ENCODE data around the gene CUL3.
"Not testable (repeated sequence)": the region's sequence is repeated elsewhere in the genome, so short reads cannot be mapped to it uniquely, and the experiment has no call there.

CUL3 gene

DNA sequence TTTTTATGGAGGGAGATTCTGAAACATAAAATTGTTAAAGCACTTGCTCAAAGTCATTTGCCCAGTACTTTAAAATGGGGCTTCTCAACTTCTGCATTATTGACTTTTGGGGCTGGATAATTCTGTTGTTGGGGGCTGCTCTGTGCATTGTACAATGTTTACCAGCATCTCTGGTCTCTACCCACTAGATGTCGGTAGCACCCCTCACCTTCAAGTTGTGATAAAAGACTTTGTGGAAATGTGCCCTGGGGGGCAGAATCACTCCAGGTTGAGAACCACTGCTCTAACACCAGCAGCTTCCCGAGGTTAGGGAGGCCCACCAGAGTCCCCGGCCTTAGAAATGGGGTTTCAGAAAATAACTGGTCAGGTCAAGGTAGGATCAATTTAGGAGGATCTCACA is 26.8 kb upstream of the CUL3 start:
- no peak overlapping the region for H3K4me3 ChIP-seq (ENCODE audit: low read depth, low read length)
- 0 out of 2 replicates have a peak, but pooled peaks have one; percentile 9 for TF ChIP-seq CTCF (IDR thresholded peaks at IDR 0.05; ENCODE audit: control insufficient read depth, extremely low read depth, insufficient read depth)

DNA sequence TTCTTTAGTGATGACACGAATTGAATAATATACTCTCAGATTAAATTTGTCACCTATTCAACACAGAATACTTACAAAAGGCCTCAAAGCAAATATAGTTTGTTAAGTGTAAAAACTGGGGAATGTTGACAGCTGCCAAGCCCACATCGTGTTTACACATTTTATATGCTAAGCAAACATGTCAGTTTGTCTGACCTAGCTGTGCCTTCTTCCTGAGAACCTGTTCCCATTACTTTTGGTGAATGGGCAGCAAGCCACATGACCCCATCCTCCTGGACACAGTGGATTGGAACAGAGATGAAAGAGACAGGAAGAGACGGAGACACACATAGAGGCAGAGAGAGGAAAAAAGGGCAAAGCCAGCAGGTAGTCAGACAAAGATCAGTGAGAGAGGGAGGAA is 22.9 kb upstream of the CUL3 start:
- no peak overlapping the region for H3K4me3 ChIP-seq (ENCODE audit: low read depth, low read length)
- peak; percentile 70 for DNase-seq (ENCODE audit: low read depth)
- no peak for TF ChIP-seq CTCF (IDR thresholded peaks at IDR 0.05; ENCODE audit: control insufficient read depth, extremely low read depth, insufficient read depth)

More for the DNA sequence above, 26.8 kb upstream of the CUL3 start:
- no peak for DNase-seq (ENCODE audit: low read depth)

DNA sequence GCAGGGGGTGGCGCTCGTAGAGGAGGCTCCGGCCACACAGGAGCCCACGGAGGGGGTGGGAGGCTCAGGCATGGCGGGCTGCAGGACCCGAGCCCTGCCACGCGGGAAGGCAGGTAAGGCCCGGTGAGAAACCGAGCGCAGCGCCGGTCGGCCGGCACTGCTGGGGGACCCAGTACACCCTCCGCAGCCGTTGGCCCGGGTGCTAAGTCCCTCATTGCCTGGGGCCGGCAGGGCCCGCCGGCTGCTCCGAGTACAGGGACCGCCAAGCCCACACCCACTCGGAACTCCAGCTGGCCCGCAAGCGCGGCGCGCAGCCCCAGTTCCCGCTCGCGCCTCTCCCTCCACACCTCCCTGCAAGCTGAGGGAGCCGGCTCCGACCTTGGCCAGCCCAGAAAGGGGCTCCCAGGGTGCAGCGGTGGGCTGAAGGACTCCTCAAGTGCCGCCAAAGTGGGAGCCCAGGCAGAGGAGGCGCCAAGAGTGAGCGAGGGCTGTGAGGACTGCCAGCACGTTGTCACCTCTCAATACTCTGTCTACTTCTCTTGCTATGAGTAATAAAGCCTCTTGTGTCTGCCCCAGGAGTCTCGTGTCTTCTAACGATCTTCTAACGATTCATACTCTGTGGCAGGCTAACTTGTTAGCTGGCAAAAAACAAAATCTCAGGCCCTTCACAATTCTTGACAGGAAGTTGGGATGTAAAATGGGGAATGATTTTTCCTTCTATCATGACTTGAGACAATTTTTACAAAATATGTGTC is 18.8 kb upstream of the CUL3 start:
- not testable (repeated sequence) for H3K4me3 ChIP-seq (ENCODE audit: low read depth, low read length); DNase-seq (ENCODE audit: low read depth)

- H3K4me3 ChIP-seq (ENCODE audit: low read depth, low read length); DNase-seq (ENCODE audit: low read depth): not testable (repeated sequence)
Measured at GRCh38 chr2:224602778-224603375, 17.7 kb upstream of the CUL3 start.

GRCh38 chr2:224601923-224602322 is 16.8 kb upstream of the CUL3 start:
- no peak overlapping the region for H3K4me3 ChIP-seq (ENCODE audit: low read depth, low read length)
- no peak for DNase-seq (ENCODE audit: low read depth)
- no peak for TF ChIP-seq CTCF (IDR thresholded peaks at IDR 0.05; ENCODE audit: control insufficient read depth, extremely low read depth, insufficient read depth)

DNA sequence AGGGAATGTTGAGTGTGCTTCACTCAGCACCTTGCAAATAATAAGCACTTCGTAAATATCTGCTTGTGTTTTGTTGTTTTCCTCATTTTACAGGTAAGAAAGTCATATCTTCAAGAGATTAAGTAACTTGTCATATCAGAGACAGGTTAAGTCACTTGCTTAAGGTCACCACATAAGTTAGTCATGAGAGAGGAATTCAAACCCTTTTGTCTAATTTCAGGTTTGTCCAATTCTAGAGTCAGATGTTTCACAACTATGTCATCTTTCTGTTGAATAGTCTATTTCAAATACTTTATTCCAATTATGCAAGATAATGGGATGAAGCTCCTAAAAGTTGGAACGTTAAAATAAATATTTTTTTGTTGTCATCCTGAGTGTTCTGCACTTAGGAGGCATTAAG is 13.5 kb upstream of the CUL3 start:
- no peak overlapping the region for H3K4me3 ChIP-seq (ENCODE audit: low read depth, low read length)
- no peak for TF ChIP-seq CTCF (IDR thresholded peaks at IDR 0.05; ENCODE audit: control insufficient read depth, extremely low read depth, insufficient read depth)

GRCh38 chr2:224596289-224596688 is 11.1 kb upstream of the CUL3 start:
- no peak overlapping the region for H3K4me3 ChIP-seq (ENCODE audit: low read depth, low read length)
- no peak for DNase-seq (ENCODE audit: low read depth)
- no peak for TF ChIP-seq CTCF (IDR thresholded peaks at IDR 0.05; ENCODE audit: control insufficient read depth, extremely low read depth, insufficient read depth)

More for the DNA sequence above, 13.5 kb upstream of the CUL3 start:
- DNase-seq (ENCODE audit: low read depth): no peak

DNA sequence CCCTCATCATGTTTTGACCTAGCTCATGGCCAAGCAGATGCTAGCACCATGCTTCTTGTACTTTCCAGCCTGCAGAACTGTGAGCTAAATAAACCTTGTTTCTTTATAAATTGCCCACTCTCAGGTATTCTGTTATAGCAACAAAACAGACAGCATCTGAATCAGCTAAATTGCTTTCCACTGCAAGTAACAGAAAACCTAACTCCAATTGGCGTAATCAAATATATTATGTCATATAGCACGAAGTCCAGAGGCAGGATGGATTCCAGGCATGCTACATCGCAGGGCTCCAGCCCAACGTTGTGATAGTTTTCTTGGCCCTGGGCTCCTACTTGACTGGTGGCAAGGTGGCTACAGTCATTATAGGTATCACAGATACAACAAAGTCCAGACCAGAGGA is 10.4 kb upstream of the CUL3 start:
- no peak for DNase-seq (ENCODE audit: low read depth)
- no peak overlapping the region for H3K4me3 ChIP-seq (ENCODE audit: low read depth, low read length)
- no peak for TF ChIP-seq CTCF (IDR thresholded peaks at IDR 0.05; ENCODE audit: control insufficient read depth, extremely low read depth, insufficient read depth)

Measured in LNCaP clone FGC (cell line).